Activated T-helper 1 cell treated with Interleukin-2 at 50 U/mL for 16 hours (primary cell): ENCODE measurements around the gene TC2N.
A peak's percentile ranks its signal among the peaks of the same experiment; 100 is the strongest.
"Not testable (repeated sequence)": the region's sequence is repeated elsewhere in the genome, so short reads cannot be mapped to it uniquely, and the experiment has no call there.

Experiments used
- DNase-seq: peaks from one replicate; pipeline ENCODE4 v3.0.0-alpha.2; 2020; ENCODE audit warnings: low read depth

The TC2N gene

DNA sequence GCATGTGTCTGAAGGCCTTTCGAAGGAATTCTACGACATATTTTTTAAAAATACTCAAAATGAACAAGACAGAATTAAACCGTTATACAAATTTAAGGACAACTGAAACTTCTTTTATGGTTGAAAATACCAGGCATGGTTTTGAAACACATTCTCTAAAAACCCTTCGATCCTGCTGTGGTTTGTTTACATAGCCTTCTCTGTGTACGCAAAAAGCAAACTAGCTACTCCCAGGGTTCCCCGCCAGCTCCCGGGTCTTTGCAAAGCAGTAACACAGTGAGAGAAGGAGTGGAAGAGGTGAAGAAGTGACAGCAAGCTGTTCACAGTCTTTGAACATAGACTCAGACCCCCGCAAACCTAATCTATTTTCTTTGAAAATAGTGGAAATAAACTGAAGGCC, 2.2 kb upstream of the TC2N start:
- DNase-seq: no peak

DNA sequence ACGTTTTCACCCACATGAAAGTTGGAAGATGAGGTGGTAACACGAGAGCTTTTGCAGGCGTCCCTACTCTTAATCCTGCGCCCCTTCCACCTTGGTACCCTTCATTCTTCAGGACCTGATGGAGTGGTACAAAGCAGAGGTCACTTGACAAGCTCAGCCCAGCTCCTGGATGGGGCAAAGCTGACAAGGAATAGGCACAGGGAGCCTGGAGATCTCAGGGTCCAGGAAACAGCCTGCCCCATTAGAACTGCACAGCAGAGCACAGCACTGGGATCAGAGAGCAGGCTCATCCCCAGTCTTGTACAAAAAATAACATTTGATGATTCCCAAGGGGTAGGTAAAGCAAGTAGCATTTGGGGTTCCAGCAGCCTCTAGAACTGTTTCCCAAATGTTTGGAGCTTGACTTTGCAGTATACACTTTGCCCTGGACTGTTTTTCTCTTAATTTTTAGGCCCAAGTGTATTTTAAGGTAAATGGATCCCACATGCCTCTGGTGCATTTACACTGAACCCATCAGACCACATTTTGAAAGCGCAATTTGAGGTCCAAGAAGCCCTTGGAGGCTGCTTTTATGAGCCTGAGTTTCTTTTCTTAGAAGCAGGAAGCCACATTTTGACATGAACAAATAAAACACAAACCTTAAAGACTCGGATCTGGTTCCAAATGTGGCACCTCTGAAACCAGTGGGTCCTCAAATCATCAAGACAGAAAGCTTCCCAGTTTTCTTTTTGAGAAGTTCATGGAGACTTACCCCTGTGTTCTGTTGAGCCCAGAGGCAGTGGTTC, 633 bp downstream of the TC2N start:
- no peak for DNase-seq

DNA sequence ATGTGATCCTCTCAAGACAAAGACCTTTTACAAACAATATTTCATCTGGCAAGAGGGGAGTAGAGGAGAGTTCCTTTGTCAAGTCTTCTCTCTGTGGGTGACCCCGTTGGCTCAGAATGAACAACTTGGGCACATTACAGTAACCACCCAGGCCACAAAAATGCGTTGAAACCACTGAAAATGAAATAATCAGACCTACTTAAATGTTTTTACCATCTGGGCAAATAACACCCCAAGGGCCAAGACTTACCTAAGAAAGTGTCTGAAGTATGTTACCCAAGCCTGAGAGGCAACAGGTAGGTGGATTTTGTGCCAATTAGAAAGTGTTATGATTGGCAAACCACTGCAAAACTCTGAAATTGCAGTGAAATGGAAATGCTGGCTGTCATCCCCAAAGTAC, 1.3 kb downstream of the TC2N start:
- no peak for DNase-seq

DNA sequence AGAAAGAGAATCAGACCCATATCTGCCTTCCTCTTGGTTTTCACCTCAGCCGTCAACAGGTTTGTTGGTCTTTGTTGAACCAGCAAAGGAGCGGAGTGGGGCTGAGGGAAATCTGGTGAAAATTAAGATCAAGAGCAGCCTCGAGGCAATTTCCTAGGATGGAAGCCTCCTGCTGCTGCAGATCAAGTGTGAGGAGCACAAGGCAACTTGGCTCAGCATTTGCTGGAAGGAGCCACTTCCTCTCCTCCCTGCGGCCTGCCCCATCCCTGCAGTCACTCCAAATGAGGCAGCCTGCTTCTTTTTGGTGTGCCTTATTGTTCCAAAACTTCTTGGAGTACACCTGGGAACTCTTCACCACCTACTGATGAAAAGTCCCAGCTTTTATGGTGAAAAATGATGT, 4.9 kb downstream of the TC2N start:
- DNase-seq: no peak

DNA sequence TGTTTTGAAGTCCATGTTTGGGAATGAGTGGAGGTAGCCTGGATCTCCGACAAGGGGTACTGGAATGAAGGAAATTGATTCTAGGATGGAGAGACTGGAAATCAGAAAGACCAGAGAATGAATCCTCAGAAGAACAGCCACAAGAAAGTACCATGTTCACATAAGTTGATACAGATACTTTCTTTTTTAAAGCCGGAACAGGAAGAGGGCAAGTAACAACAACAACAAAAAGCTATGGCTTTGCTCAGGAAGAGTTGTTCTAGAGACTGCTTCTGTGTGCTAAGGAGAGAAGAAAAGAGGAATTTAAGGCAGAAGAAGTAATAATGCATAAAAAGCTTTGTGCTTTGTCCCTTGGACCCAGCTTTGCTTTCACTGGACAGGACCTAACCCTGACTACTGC, 6.2 kb downstream of the TC2N start:
- DNase-seq: no peak

DNA sequence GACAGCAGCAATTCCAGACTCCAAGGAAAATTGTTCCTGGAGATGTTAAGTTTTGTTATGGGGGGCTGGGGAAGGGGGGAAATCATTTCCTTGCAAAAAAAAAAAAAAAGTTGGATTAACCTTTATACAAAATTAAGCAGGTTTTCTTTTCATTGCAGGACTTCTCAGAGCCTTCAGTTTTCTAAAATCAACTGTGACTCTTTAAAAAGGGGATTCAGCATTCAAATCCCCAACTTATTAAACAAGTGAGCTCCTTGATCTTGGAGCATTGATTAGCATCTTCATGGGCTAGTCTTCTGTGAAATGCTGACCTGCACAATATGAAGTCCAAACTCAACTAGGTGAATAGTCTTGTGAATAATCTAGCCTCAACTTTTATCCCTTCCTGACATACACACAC, 7.1 kb downstream of the TC2N start:
- DNase-seq: no peak

DNA sequence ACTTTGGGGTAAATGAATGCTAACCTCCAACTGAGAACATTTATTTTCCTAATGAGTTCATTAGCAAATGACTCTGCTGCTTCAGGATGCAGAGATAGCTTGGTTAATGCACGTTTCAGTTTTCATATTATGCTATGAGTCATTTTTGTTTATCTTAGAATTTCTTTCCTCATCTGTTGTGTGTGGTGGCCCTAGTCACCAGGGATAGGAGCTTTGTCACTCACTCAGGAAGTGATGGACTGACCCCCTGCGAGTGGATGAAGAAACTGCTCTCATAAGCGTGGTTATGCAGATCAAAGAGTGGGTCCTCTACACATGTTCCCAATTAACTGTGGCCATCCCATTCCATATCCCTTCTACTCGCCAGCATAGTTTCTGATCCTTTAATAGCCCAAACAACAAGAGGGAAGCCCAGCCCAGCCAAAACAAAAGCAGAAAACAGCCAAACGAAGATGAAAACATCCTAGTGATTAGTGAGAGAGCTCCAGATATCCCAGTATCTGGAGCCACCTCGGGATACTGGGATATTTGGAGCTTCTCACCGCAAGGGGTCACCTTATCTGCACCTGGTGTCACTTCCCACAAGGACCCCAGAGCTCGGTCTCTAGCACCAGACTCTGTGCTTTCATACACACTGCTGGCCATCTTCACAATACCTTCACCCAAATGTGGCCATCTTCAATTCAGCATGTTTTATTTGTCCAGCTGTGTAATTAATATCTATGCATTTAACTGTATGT, 8.6 kb downstream of the TC2N start:
- no peak for DNase-seq

DNA sequence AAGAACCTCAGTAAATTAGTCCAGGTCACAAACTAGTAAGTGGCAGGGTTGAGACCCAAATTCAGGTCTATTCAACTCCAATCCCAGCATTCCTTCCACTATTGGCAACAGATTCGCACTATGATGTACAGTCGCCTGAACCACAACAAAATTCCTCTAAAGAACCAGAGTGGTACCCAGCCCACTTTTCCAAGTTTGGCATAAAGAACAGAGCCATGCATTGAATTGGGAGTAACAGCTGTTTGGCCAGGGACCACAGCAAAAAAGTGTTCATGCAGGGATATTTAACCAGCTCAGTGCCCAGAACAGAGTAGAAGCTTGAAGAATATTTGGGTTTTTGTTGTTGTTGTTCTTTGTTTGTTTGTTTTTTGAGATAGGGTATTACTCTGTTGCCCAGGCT, 9.7 kb downstream of the TC2N start:
- DNase-seq: no peak

DNA sequence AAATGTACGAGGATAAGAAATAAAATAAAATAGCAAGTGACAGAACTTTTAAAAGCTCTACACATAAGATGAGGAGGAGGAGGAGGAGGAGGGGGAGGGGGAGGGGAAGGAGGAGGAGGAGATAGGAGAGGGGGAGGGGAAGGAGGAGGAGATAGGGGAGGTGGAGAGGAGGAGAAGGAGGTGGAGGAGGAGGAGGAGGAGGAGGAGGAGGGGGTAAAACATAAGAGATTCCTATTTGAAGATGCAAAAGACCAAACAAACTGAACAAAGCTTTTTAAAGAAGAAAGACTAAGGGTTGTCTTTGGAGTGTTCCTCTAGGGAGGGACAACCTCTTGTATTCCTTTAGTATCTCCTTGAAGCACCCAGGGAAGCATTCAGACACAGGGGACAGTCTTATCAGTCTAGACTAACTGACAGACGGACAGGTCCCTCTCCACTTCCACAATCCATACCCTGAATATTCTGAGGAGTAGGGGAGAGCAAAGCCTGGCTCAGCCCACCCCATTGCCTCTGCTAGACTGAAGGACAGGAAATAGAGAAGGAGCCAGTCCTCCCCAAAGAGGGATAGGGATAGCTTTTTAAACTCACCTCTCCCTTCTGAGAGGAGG, 12.9 kb downstream of the TC2N start:
- no peak for DNase-seq

DNA sequence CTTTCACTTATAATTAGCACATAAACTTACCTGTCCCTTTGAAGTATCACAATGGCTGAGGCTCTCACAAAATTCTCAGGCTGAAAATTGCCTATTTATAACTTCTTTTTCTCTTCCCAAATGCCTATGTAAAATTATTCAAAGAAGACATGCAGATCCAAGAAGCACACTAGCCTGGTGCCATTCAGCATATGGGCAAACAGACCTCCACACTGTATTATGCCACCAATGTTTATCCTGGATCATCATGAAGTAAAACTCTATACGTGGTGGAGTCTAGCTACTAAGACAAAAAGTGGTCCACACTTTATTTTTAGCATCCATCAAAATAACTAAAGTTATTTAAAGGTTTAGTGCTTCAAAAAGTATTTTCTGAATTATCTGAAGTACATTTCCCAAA, 15.8 kb downstream of the TC2N start:
- DNase-seq: no peak

DNA sequence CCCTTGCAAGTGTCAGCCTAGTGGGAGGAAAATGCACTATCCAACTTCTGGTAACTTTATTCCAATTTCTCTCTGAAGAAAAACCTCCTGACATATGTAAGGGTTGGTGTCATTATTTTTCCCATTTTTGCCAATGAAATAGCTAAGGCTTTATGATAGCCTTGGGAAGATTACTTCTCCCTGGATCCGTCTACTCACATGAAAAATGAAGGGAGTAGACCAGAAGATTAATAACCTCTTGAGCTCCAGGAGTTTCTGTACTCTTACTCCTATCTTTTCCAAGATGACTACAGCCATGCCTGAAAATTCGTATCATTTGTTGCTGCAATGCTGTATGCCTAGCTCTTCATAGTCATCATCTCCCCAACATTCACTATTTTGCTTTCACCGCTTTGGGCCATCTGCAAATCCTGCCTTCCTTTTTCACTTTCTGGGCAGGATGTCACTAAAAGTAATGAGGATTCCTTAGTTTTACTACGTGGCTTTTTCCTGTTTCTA, 18.8 kb downstream of the TC2N start:
- no peak for DNase-seq

DNA sequence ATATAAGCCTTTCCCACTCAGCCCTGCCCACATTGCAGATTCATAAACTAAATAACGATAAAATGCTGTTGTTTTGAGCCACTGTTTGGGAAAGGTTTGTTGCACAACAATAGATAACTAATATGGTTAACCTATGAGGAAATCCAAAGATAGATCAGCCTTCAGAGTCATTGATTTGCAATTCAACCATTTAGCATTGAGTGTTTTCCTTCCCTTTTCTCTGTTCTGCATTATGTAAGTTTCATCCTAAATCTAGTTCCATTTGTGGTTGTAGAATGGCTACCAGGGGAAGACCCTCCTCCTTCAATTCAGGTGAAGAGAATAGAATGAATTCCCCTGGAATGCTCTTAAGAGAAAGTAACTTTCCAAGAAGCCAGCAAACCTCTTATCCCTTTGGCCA, 19.6 kb downstream of the TC2N start:
- no peak for DNase-seq

DNA sequence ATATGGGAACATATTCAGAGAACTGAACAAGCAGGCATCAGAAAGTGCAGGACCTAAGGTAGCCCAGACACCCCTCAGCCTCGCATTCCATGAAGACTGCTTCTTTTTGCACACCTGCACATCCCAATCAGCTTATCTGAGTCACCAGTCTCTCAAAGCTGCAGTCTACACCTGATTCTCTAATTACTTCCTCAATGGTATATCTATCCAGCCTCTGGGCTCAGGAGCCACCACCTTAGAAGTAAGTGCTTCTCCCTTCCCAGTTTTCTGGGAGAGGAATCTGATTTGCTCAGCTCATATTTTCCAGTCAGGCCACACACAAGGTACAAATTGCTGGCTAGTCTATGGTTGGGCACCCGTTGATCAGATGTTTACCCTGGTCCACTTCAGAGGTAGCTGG, 21.7 kb downstream of the TC2N start:
- DNase-seq: no peak

DNA sequence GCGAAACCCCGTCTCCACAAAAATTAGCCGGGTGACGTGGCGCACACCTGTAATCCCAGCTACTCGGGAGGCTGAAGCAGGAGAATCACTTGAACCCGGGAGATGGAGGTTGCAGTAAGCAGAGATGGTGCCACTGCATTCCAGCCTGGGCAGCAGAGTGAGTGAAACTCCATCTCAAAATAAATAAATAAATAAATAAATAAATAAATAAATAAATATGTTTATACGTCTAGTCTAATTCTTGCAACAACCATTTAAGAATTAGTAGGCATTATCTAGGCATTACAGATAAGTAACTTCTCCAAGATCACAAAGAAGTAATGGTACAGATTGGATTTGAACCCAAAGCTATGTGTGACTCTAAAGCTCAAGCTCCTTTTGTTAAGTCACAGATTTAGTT, 22.3 kb downstream of the TC2N start:
- not testable (repeated sequence) for DNase-seq

DNA sequence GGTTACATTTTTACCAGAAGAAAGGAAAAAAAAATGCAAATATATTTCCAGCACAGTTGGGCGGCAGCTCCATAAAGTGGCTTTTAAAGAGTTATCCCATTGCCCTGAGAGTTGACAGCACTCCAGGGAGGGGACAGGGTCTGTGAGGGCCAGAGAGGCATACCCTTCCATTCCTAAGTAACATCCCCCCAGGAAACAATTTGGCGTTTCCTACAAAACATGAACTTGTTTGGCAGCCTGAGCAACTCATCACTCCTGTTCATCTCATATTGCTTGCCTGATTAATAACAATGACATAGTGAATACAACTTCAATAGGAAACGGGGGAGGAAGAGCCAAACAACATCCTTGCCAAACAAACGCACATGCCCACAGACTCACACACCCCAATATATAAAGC, 23.3 kb downstream of the TC2N start:
- no peak for DNase-seq

DNA sequence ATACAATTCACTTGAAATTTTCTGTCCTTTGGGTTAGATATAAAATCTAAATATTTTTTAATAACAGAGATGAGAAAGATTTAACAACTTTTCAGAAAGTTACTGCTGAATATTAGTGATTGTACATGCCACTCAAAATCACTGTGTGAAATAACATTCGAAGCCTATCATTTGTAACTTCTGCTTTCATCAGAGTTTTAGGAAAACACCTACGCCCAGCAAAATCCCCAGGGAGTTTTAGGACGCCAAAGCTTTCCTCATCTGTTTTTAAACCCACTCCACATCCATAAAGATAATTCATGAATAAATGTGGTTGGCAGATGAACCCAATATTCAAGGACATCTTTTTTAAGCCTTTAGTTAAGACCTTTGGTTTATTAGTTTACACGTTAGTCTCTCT, 23.9 kb downstream of the TC2N start:
- no peak for DNase-seq

DNA sequence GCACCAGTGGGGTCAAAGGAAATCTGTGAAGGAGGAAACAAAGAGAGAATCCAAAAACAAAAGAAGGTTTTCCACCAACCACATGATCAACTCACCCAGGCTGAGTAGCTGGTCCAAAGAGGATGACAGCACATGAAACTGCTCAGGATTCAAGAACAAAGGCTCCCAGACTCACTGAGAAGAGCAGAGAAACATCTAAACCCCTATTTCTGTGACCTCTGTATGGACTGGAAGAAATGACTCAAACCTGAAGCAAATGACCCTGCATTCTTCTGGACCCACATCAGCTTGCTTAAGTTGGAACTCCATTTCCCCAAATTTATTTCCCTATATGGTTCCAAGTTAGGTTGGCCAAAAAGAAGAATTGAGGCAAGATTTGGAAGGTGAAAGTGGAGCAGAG, 26.3 kb downstream of the TC2N start:
- no peak for DNase-seq

DNA sequence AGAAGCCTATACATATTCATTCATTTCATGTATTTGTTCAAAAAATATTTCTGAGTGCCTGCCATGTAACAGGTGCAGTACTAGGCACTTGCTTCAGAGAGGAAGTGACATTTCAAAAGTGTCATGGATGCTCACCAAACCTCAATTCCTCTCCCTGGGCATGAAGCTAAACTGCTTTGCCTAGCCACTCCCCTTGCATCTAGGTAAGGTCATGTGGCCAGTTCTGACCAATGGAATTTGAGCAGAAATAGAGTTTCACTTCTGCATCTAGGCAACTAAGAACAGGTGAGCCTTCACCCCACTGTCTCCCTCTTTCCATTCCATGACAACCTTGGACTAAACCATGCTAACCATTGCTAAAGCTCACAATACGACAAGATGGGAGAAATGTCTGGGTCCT, 27.6 kb downstream of the TC2N start:
- DNase-seq: no peak

DNA sequence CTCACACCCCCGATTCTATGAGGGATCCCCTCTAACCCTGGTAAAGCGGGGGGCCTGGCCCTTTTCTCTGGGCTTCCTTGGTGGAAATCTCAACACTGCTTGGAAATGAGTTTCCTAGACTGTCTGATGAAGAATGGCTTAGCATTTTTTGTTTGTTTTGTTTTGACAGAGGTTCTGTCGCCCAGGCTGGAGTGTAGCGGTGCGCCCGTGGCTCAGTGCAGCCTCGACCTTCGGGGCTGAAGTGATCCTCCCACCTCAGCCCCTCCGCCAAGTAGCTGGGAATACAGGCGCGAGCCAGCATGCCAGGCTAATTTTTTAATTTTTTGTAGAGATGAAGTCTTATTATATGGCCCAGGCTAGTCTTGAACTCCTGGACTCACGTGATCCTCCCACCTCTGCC, 30.3 kb downstream of the TC2N start:
- no peak for DNase-seq

DNA sequence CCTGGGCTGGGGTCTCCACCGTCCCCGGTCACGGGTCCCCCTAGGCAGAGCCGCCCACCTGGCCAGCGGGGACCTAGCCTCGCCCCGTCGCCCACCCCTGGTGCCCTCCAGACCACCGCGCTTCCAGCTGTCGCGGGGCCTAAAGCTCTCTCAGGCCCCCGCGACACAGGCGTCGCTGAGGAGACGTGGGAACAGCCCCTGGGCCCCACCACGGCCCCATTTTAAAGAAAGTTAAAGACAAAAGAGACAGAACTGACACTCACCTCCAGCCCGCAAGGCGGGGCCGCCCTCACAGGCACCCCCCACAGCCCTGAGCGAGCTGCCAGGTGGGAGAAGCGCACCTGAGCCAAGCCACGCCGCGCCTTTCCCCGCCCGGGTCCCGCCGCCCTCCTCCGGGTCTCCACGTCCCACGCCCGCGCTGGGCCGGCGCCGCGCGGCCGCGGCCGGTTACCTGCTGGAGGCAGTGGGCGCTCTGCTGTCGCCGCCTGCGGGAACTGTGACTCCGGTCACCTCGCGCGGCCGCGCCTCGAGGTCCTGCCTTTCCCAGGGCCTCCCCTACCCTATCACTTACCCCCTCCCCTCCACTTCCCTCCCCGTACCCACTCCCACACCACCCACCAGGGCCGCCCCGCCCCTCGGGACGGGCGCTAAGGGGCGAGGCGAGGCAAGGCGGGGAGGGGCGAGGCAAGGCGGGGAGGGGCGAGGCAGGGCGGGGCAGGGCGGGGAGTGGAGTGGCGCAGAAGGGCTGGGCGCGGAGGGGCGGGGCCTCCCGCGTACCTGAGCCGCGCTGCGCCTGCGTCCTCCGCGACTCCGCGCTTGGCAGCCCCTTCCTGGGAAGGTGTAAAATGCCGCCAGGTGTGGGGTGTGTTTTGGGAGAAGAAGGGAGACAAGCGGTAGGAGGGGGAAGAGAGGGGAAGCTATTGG, 31.2 kb downstream of the TC2N start:
- DNase-seq: peak; percentile 79

DNA sequence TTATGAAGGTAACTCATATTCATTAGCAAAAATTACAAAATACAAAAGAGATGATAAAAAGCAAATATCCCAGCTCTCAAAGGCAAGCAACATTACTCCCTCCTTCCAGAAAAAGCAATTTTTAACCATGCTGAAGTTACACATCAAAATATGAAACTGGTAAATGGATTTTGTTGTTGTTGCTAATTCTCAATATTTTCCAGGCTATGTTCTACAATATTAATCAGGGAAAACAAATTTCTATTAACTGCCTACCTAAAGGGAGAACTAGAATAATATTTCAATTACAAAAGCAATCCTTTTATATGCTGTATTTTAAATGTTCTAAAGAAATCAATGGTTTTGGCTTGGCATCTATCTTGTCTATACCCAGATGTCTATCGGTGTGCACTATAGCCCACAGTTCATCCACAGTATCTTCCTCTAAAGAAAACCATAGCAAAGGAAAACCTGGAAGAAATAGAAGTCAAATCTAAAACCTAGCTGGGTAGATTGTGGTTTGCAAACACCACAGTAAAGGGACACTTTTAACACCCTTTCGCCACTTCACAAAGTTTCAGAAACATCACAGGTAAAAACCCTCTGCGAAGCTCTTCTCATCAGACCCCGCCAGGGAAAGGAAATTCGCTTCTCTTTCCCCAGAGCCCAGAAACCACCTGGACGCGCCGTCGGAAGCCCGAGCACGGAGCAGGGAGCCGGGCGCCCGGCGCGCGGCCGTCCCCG, 32.0 kb downstream of the TC2N start:
- no peak for DNase-seq
